Osteoblast (primary cell): ENCODE measurements around the gene MUC5B. TPM values are rescaled to one million over a fixed set of nuclear protein-coding genes. Genes with fewer than 3 reads are reported as not detected.

ENCODE experiments used
- DNase-seq: peaks from one replicate; pipeline ENCODE4 v3.0.0; 2011; ENCODE audit warnings: low spot score, mixed read lengths; ENCODE audit not compliant: insufficient read length; ENCODE audit errors: missing footprints
- H2AFZ ChIP-seq: 2 replicates; pipeline ENCODE4 v1.6.0; 2011; ENCODE audit warnings: mild to moderate bottlenecking, low read length
- H3K27ac ChIP-seq: 2 replicates; pipeline ENCODE4 v1.5.1; 2011; ENCODE audit warnings: mild to moderate bottlenecking, low read depth, low read length, moderate library complexity
- H3K27me3 ChIP-seq: 2 replicates; pipeline ENCODE4 v1.6.0; 2012; ENCODE audit warnings: mild to moderate bottlenecking, control low read depth, inconsistent platforms, low read length, moderate library complexity; ENCODE audit not compliant: insufficient read depth
- H3K36me3 ChIP-seq: 2 replicates; pipeline ENCODE4 v1.5.1; 2011; ENCODE audit warnings: mild to moderate bottlenecking, low read length, control low read depth, moderate library complexity; ENCODE audit not compliant: insufficient read depth
- H3K4me1 ChIP-seq: 2 replicates; pipeline ENCODE4 v1.5.1; 2011; ENCODE audit warnings: mild to moderate bottlenecking, low read length, control low read depth, moderate library complexity; ENCODE audit not compliant: insufficient read depth
- H3K4me2 ChIP-seq: 2 replicates; pipeline ENCODE4 v1.6.0; 2011; ENCODE audit warnings: mild to moderate bottlenecking, low read length; ENCODE audit not compliant: insufficient read depth
- H3K4me3 ChIP-seq: fragments of 200-600 bp; sonication (generic); 3 replicates; pipeline ENCODE4 v1.5.1; 2012; ENCODE audit warnings: mild to moderate bottlenecking, low read length, inconsistent platforms; ENCODE audit not compliant: insufficient read depth
- H3K79me2 ChIP-seq: 2 replicates; pipeline ENCODE4 v1.6.0; 2012; ENCODE audit warnings: mild to moderate bottlenecking, low read length, control low read depth, inconsistent platforms; ENCODE audit not compliant: insufficient read depth
- H3K9me3 ChIP-seq: 2 replicates; pipeline ENCODE4 v1.5.1; 2011; ENCODE audit warnings: low read depth, low read length, control low read depth
- H4K20me1 ChIP-seq: 2 replicates; pipeline ENCODE4 v1.6.0; 2012; ENCODE audit warnings: mild to moderate bottlenecking, low read length, control low read depth; ENCODE audit not compliant: insufficient read depth
- total RNA-seq: library from RNA; depleted of rRNA; stranded (reverse); fragments of >200 nt; gene quantifications from 2 replicates; pipeline ENCODE4 v1.2.3, GENCODE V29; 2012
- TF ChIP-seq, protein P1 (sequence below): IDR thresholded peaks from 2 replicates; pipeline ENCODE4 v1.5.1; 2011; ENCODE audit warnings: mild to moderate bottlenecking, low read depth, low read length, moderate library complexity; ENCODE audit errors: extremely low read depth

MUC5B gene
- total RNA-seq, 1 donor, result not detected

- TF ChIP-seq, protein P1, sequence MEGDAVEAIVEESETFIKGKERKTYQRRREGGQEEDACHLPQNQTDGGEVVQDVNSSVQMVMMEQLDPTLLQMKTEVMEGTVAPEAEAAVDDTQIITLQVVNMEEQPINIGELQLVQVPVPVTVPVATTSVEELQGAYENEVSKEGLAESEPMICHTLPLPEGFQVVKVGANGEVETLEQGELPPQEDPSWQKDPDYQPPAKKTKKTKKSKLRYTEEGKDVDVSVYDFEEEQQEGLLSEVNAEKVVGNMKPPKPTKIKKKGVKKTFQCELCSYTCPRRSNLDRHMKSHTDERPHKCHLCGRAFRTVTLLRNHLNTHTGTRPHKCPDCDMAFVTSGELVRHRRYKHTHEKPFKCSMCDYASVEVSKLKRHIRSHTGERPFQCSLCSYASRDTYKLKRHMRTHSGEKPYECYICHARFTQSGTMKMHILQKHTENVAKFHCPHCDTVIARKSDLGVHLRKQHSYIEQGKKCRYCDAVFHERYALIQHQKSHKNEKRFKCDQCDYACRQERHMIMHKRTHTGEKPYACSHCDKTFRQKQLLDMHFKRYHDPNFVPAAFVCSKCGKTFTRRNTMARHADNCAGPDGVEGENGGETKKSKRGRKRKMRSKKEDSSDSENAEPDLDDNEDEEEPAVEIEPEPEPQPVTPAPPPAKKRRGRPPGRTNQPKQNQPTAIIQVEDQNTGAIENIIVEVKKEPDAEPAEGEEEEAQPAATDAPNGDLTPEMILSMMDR, result no peak
- DNase-seq, result no peak
- H3K4me1 ChIP-seq, result no peaks in the 10 kb centered on the region
- H3K4me3 ChIP-seq, result no peak overlapping the region
- no peak overlapping the region for H3K27ac ChIP-seq
- no peaks in the 10 kb centered on the region for H3K27me3 ChIP-seq
- no peaks in the 10 kb centered on the region for H4K20me1 ChIP-seq
- no peaks in the 10 kb centered on the region for H3K36me3 ChIP-seq
- no peaks in the 10 kb centered on the region for H3K79me2 ChIP-seq
- H3K4me2 ChIP-seq, result no peak overlapping the region
- H2AFZ ChIP-seq, result no peak overlapping the region
- H3K9me3 ChIP-seq, result no peaks in the 10 kb centered on the region
Observed at GRCh38 chr11:1194977-1195681, 27.7 kb upstream of the MUC5B start.

DNA sequence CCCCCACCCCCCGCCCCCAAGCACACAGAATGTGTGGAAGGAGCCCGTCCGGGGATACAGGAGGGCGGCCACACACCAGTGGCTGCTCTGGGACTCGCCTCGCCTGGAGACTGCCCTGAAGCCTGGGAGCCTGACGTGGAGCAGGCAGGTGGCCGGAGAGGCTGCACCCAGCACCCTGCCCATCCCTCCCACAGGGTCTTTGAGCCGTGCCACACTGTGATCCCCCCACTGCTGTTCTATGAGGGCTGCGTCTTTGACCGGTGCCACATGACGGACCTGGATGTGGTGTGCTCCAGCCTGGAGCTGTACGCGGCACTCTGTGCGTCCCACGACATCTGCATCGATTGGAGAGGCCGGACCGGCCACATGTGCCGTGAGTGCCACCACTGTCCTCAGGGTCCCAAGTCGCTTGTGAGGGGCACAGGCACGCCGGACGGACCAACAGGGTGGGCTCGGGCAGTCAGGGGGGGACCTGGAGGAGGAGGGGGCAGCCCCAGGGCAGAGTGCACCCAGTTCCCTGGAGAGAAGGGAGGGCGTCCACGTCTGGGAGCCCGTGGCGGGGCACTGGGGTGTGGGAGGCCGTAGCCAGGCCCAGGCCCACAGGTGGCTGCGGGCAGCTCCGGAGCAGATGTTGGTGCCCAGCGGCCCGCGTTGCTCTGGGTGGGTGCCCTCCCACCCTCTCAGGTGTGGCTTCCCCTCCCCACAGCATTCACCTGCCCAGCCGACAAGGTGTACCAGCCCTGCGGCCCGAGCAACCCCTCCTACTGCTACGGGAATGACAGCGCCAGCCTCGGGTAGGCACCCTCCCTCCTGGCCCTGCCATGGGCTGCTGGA lies 27.0 kb upstream of the MUC5B start:
- no peak overlapping the region for H3K27ac ChIP-seq
- no peaks in the 10 kb centered on the region for H3K4me1 ChIP-seq
- no peaks in the 10 kb centered on the region for H3K36me3 ChIP-seq
- no peaks in the 10 kb centered on the region for H3K79me2 ChIP-seq
- no peaks in the 10 kb centered on the region for H4K20me1 ChIP-seq
- H3K4me2 ChIP-seq, result no peak overlapping the region
- TF ChIP-seq, protein P1, result no peak
- no peaks in the 10 kb centered on the region for H3K27me3 ChIP-seq
- no peak overlapping the region for H3K4me3 ChIP-seq
- H3K9me3 ChIP-seq, result no peaks in the 10 kb centered on the region
- DNase-seq, result peak; percentile 67
- no peak overlapping the region for H2AFZ ChIP-seq

GRCh38 chr11:1196516-1197391 lies 26.1 kb upstream of the MUC5B start:
- Histone ChIP-seq H3K27ac (no peak overlapping the region), H4K20me1 (no peaks in the 10 kb centered on the region), H3K79me2 (no peaks in the 10 kb centered on the region), H3K4me1 (no peaks in the 10 kb centered on the region), H3K36me3 (no peaks in the 10 kb centered on the region), H3K9me3 (no peaks in the 10 kb centered on the region), H3K4me2 (no peak overlapping the region), H3K4me3 (no peak overlapping the region), H2AFZ (no peak overlapping the region), H3K27me3 (no peaks in the 10 kb centered on the region)
- TF ChIP-seq, protein P1, result no peak
- DNase-seq, result peak; percentile 67
